HEK293T (cell line): ENCODE data around the gene CELF4.

Experiments used
- BHLHE40 ChIP-seq: fragments of 450-650 bp; IDR thresholded peaks from 2 replicates; pipeline ENCODE4 v1.6.1; 2016; ENCODE audit warnings: mild to moderate bottlenecking, moderate library complexity, borderline replicate concordance
- CTBP1 ChIP-seq: fragments of 450-650 bp; IDR thresholded peaks from 2 replicates; pipeline ENCODE4 v1.6.1; 2016; ENCODE audit warnings: borderline replicate concordance
- ELF4 ChIP-seq: fragments of 450-650 bp; IDR thresholded peaks from 2 replicates; pipeline ENCODE4 v1.6.1; 2017; ENCODE audit warnings: antibody characterized with exemption
- L3MBTL2 ChIP-seq: fragments of 450-650 bp; conservative IDR thresholded peaks from 2 replicates; pipeline ENCODE4 v1.6.1; 2016; ENCODE audit warnings: mild to moderate bottlenecking
- PKNOX1 ChIP-seq: fragments of 450-650 bp; IDR thresholded peaks from 2 replicates; pipeline ENCODE4 v1.6.1; 2016

- TF ChIP-seq BHLHE40 (no peak), ELF4 (no peak), L3MBTL2 (no peak), PKNOX1 (no peak), CTBP1 (no peak)
These were observed 101.3 kb downstream of the CELF4 start for GRCh38 chr18:37464257-37464656.
